Endodermal cell (in vitro differentiated cells): ENCODE data around the gene RBP7. TPM values are rescaled to one million over a fixed set of nuclear protein-coding genes. Genes with fewer than 3 reads are reported as not detected.

Experiments used
- DNase-seq: peaks from one replicate; pipeline ENCODE4 v3.0.0-alpha.2; 2017
- H3K27ac ChIP-seq: 2 replicates; pipeline ENCODE4 v1.5.1; 2013; ENCODE audit warnings: mild to moderate bottlenecking, low read depth, low read length, moderate library complexity
- H3K27me3 ChIP-seq: 2 replicates; pipeline ENCODE4 v1.6.1; 2013; ENCODE audit warnings: mild to moderate bottlenecking, low read length, moderate library complexity; ENCODE audit not compliant: insufficient read depth, control insufficient read depth, poor library complexity, severe bottlenecking
- H3K36me3 ChIP-seq: 2 replicates; pipeline ENCODE4 v1.7.0; 2013; ENCODE audit warnings: mild to moderate bottlenecking, low read length, moderate library complexity; ENCODE audit not compliant: control insufficient read depth, insufficient read depth
- H3K4me1 ChIP-seq: one replicate; pipeline ENCODE4 v1.7.0; 2013; ENCODE audit warnings: low read length; ENCODE audit not compliant: control insufficient read depth, insufficient read depth
- H3K4me3 ChIP-seq: 2 replicates; pipeline ENCODE4 v1.5.1; 2013; ENCODE audit warnings: mild to moderate bottlenecking, low read length, moderate library complexity
- H3K9ac ChIP-seq: 2 replicates; pipeline ENCODE4 v1.6.1; 2013; ENCODE audit warnings: mild to moderate bottlenecking, low read length, moderate library complexity; ENCODE audit not compliant: poor library complexity, severe bottlenecking; ENCODE audit errors: extremely low read depth
- H3K9me3 ChIP-seq: 2 replicates; pipeline ENCODE4 v1.6.1; 2013; ENCODE audit warnings: mild to moderate bottlenecking, low read length, moderate library complexity; ENCODE audit not compliant: control insufficient read depth
- H3K27ac Mint-ChIP-seq: 2 replicates; pipeline ENCODE4 v1.8.0; 2020; ENCODE audit warnings: mixed read lengths
- H3K27me3 Mint-ChIP-seq: 2 replicates; pipeline ENCODE4 v1.8.0; 2021; ENCODE audit warnings: mild to moderate bottlenecking, mixed read lengths; ENCODE audit not compliant: insufficient read depth
- H3K36me3 Mint-ChIP-seq: 2 replicates; pipeline ENCODE4 v1.8.0; 2020; ENCODE audit warnings: low read depth, mixed read lengths
- H3K4me1 Mint-ChIP-seq: 2 replicates; pipeline ENCODE4 v1.8.0; 2020; ENCODE audit warnings: mixed read lengths
- H3K4me3 Mint-ChIP-seq: 2 replicates; pipeline ENCODE4 v1.8.0; 2020; ENCODE audit warnings: mild to moderate bottlenecking, moderate library complexity, mixed read lengths
- H3K9me3 Mint-ChIP-seq: 2 replicates; pipeline ENCODE4 v1.8.0; 2020; ENCODE audit warnings: mild to moderate bottlenecking, mixed read lengths
- CTCF ChIP-seq: fragments of 200-600 bp; sonication (generic); conservative IDR thresholded peaks from 2 replicates; pipeline ENCODE4 v1.5.0; 2021; ENCODE audit warnings: antibody characterized with exemption, mild to moderate bottlenecking
- WGBS, 2 experiments: methylation state at CpG; one replicate each; pipeline versions ENCODE4 v1.1.5 to v1.1.7; 2013; ENCODE audit warnings: missing lambda C conversion rate in 2 of 2, mixed read lengths in 1 of 2; ENCODE audit not compliant: insufficient coverage in 1 of 2, insufficient read length in 1 of 2; 5-methylcytosine and 5-hydroxymethylcytosine counted together
- total RNA-seq, 2 donors: library from RNA; stranded (reverse); fragmentation: NEBNext Ultra II Directional in 1 of 2; extraction: Animal tissue kit (Norgen Biotek cat#: 25700) in 1 of 2; gene quantifications; 2 replicates in 1 of 2; 3 replicates in 1 of 2; pipeline ENCODE4 v1.2.1, GENCODE V29; 2021

The RBP7 gene
- total RNA-seq, 2 donors from 2014 or later = 0.77 to 2.6 TPM

- no peak overlapping the region for H3K27ac ChIP-seq
- Mint-ChIP-seq H3K4me3 (no peak overlapping the region), H3K36me3 (peaks cover 45% of the 10 kb centered on the region), H3K4me1 (peaks cover 16% of the 10 kb centered on the region), H3K27me3 (no peaks in the 10 kb centered on the region), H3K9me3 (no peaks in the 10 kb centered on the region), H3K27ac (no peak overlapping the region)
- peaks cover 6% of the 10 kb centered on the region for H3K4me1 ChIP-seq
- no peaks in the 10 kb centered on the region for H3K36me3 ChIP-seq
- no peaks in the 10 kb centered on the region for H3K9me3 ChIP-seq
- DNase-seq = no peak
- no peak overlapping the region for H3K9ac ChIP-seq
- no peak overlapping the region for H3K4me3 ChIP-seq
- no peak for TF ChIP-seq CTCF
- WGBS, 2 experiments = 98 to 100% methylated on average over 2 to 3 of the region's 3 CpGs
- no peaks in the 10 kb centered on the region for H3K27me3 ChIP-seq
These were observed 53.6 kb downstream of the RBP7 start for GRCh38 chr1:10050611-10051010.

GRCh38 chr1:10051656-10052055, 54.6 kb downstream of the RBP7 start:
- Histone ChIP-seq H3K27me3 (no peaks in the 10 kb centered on the region), H3K4me1 (no peaks in the 10 kb centered on the region), H3K36me3 (no peaks in the 10 kb centered on the region), H3K4me3 (no peak overlapping the region), H3K27ac (no peak overlapping the region), H3K9me3 (no peaks in the 10 kb centered on the region), H3K9ac (no peak overlapping the region)
- WGBS, 2 experiments = 94 to 100% methylated on average over 1 of the region's 1 CpG
- no peaks in the 10 kb centered on the region for H3K27me3 Mint-ChIP-seq
- H3K27ac Mint-ChIP-seq = no peak overlapping the region
- peaks cover 45% of the 10 kb centered on the region for H3K36me3 Mint-ChIP-seq
- H3K4me1 Mint-ChIP-seq = peaks cover 6% of the 10 kb centered on the region
- DNase-seq = no peak
- H3K4me3 Mint-ChIP-seq = no peak overlapping the region
- no peak for TF ChIP-seq CTCF
- no peaks in the 10 kb centered on the region for H3K9me3 Mint-ChIP-seq

- Histone ChIP-seq H3K4me1 (no peaks in the 10 kb centered on the region), H3K36me3 (no peaks in the 10 kb centered on the region), H3K27me3 (no peaks in the 10 kb centered on the region), H3K27ac (no peak overlapping the region), H3K9me3 (no peaks in the 10 kb centered on the region), H3K9ac (no peak overlapping the region), H3K4me3 (no peak overlapping the region)
- Mint-ChIP-seq H3K4me3 (no peak overlapping the region), H3K4me1 (no peaks in the 10 kb centered on the region), H3K27ac (no peak overlapping the region), H3K9me3 (no peaks in the 10 kb centered on the region), H3K36me3 (peaks cover 45% of the 10 kb centered on the region), H3K27me3 (no peaks in the 10 kb centered on the region)
- WGBS, 2 experiments = 95 to 98% methylated on average over 4 of the region's 4 CpGs
- no peak for DNase-seq
- no peak for TF ChIP-seq CTCF
These were observed 55.3 kb downstream of the RBP7 start for GRCh38 chr1:10052347-10052746.
